Nephron (organoid): Measurements from ENCODE around the gene ARHGEF3.
A peak's percentile ranks its signal among the peaks of the same experiment; 100 is the strongest.

Experiments used
- H3K27ac Mint-ChIP-seq, 3 experiments: 2 replicates each; pipeline ENCODE4 v1.8.0; 2020; ENCODE audit warnings: mixed read lengths in 3 of 3, mild to moderate bottlenecking in 2 of 3, moderate library complexity in 1 of 3
- H3K27me3 Mint-ChIP-seq: 2 replicates; pipeline ENCODE4 v1.8.0; 2021; ENCODE audit warnings: low read depth, mild to moderate bottlenecking, moderate library complexity, mixed read lengths
- H3K36me3 Mint-ChIP-seq: 2 replicates; pipeline ENCODE4 v1.8.0; 2020; ENCODE audit warnings: low read depth, mixed read lengths
- H3K4me1 Mint-ChIP-seq: 2 replicates; pipeline ENCODE4 v1.8.0; 2020; ENCODE audit warnings: mixed read lengths
- H3K4me3 Mint-ChIP-seq, 3 experiments: 2 replicates each; pipeline ENCODE4 v1.8.0; 2020; ENCODE audit warnings: mild to moderate bottlenecking in 3 of 3, mixed read lengths in 3 of 3, moderate library complexity in 2 of 3
- H3K9me3 Mint-ChIP-seq: 2 replicates; pipeline ENCODE4 v1.8.0; 2020; ENCODE audit warnings: mixed read lengths
- TF ChIP-seq, protein P1 (sequence below), 3 experiments: fragments of 200-600 bp; sonication (generic); IDR thresholded peaks; one replicate each; pipeline ENCODE4 v1.5.0; 2021; ENCODE audit warnings: antibody characterized with exemption in 3 of 3; ENCODE audit not compliant: unreplicated experiment in 3 of 3

ARHGEF3 gene

DNA sequence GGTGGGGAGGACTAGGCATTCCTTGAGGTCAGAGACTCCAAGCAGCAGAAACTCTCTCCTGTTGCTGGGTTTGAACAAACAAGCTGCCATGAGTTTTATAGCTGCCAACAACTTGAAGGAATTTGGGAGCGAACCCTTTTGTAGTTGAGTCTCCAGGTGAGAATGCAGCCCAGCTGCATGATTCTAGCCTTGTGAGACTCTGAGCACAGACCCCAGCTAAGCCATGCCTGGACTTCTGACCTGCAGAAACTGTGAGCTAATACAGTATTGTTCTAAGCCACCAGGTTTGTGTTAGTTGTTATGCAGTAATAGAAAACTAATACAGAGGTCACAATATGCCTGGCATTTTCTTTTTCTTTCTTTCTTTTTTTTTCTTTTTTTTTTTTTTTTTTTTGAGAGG lies 112.4 kb downstream of the ARHGEF3 start:
- no peak overlapping the region for H3K4me3 Mint-ChIP-seq
- H3K9me3 Mint-ChIP-seq, result peaks cover 3% of the 10 kb centered on the region
- no peaks in the 10 kb centered on the region for H3K27me3 Mint-ChIP-seq
- no peak overlapping the region for H3K27ac Mint-ChIP-seq
- TF ChIP-seq, protein P1, sequence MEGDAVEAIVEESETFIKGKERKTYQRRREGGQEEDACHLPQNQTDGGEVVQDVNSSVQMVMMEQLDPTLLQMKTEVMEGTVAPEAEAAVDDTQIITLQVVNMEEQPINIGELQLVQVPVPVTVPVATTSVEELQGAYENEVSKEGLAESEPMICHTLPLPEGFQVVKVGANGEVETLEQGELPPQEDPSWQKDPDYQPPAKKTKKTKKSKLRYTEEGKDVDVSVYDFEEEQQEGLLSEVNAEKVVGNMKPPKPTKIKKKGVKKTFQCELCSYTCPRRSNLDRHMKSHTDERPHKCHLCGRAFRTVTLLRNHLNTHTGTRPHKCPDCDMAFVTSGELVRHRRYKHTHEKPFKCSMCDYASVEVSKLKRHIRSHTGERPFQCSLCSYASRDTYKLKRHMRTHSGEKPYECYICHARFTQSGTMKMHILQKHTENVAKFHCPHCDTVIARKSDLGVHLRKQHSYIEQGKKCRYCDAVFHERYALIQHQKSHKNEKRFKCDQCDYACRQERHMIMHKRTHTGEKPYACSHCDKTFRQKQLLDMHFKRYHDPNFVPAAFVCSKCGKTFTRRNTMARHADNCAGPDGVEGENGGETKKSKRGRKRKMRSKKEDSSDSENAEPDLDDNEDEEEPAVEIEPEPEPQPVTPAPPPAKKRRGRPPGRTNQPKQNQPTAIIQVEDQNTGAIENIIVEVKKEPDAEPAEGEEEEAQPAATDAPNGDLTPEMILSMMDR (IDR thresholded peaks at IDR 0.05; ENCODE audit: unreplicated experiment in 3 of 3), result no peak
- H3K36me3 Mint-ChIP-seq, result peaks cover 3% of the 10 kb centered on the region
- H3K4me1 Mint-ChIP-seq, result no peaks in the 10 kb centered on the region

DNA sequence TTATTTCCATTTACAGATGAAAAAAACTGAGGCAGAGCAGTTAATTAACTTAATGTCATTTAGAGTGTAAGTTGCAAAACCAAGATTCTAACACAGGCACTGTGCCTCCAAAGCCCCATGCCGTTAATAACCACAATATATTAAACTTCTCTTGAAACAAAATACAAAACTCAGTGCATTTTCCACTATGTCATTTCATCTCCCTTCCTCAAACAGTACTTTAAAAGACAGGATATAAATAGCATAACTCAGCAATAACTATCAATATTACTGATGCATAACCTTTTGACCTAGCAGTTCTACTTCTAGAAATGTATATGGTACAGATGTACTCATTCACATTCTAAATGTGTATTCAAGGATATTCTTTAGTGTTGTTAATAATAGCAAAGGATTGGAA lies 113.6 kb downstream of the ARHGEF3 start:
- peaks cover 9% of the 10 kb centered on the region for H3K9me3 Mint-ChIP-seq
- H3K4me3 Mint-ChIP-seq, result no peak overlapping the region
- no peak overlapping the region for H3K27ac Mint-ChIP-seq
- H3K27me3 Mint-ChIP-seq, result no peaks in the 10 kb centered on the region
- H3K4me1 Mint-ChIP-seq, result no peaks in the 10 kb centered on the region
- peaks cover 9% of the 10 kb centered on the region for H3K36me3 Mint-ChIP-seq
- TF ChIP-seq, protein P1 (IDR thresholded peaks at IDR 0.05; ENCODE audit: unreplicated experiment in 3 of 3), result no peak

DNA sequence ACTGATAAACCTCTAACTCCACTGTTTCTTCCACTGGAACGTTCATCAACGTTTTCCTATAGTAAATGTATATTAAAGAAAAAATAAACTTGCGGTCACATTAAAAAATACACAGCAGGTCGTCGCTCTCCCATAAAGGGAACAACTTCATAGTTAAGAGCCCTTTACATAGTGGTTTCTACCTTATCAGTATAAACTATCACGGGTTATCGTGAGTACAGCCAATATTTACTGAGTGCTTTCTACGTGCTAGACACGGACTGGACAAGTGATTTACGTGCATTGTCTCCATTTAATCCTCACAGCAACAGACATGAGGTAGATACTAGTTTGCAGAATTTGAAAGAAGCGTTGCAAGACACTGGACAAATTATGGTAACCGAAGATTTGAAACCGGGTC lies 117.7 kb downstream of the ARHGEF3 start:
- H3K9me3 Mint-ChIP-seq, result peaks cover 12% of the 10 kb centered on the region
- no peaks in the 10 kb centered on the region for H3K27me3 Mint-ChIP-seq
- H3K27ac Mint-ChIP-seq, result peak overlapping the region; percentile 89 to 94 (median 93)
- H3K4me1 Mint-ChIP-seq, result peaks cover 17% of the 10 kb centered on the region
- peak overlapping the region; percentile 77 to 87 (median 83) for H3K4me3 Mint-ChIP-seq
- peaks cover 38% of the 10 kb centered on the region for H3K36me3 Mint-ChIP-seq
- TF ChIP-seq, protein P1 (IDR thresholded peaks at IDR 0.05; ENCODE audit: unreplicated experiment in 3 of 3), result no peak

DNA sequence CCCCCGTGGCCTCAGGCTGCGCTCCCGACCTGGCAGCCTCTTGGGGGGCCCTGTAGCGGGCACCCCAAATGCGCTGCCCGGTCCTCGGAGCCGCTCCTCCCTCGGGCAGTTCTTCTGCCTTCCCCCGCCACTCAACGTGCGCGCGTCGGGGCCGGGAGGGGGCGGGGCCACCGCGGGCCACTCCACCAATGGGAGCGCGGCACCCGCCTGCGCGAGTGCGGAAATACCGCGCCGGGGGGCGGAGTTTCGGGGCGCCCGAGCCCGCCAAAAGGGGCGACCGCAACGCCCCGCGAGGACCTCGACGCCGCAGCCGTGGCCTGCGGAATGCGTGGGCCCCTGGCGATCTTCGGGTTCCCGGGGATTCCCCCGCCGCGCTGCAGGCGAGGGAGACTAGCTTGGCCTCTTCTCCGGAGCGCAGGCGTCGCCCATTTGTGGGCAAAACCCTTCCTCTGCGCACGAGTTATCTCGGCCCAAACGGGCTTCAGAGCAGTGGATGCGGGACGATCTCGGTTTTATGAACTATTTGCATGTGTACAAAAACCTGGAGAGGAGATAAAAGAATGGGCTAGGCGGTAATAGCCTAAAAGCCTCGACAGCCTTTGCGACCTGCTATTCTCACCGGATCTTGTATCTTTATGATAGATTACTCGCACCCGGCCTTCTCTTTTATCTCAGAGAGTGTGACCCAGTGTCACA lies 118.5 kb downstream of the ARHGEF3 start, which contains the start of gene TASOR:
TSS of gene TASOR (minus strand) at position 144 of the 696 bp plus-strand sequence. CDS start 259 bp downstream, outside the sequence.
- TF ChIP-seq, protein P1 (IDR thresholded peaks at IDR 0.05; ENCODE audit: unreplicated experiment in 3 of 3), result no peak
- Mint-ChIP-seq H3K4me1 (peaks cover 17% of the 10 kb centered on the region), H3K27ac (peak within 1 kb of the TSS; percentile 93 to 100 (median 99)), H3K36me3 (peaks cover 46% of the 10 kb centered on the region), H3K27me3 (no peaks in the 10 kb centered on the region), H3K9me3 (peaks cover 15% of the 10 kb centered on the region), H3K4me3 (peak within 1 kb of the TSS; percentile 92 to 96 (median 96))

DNA sequence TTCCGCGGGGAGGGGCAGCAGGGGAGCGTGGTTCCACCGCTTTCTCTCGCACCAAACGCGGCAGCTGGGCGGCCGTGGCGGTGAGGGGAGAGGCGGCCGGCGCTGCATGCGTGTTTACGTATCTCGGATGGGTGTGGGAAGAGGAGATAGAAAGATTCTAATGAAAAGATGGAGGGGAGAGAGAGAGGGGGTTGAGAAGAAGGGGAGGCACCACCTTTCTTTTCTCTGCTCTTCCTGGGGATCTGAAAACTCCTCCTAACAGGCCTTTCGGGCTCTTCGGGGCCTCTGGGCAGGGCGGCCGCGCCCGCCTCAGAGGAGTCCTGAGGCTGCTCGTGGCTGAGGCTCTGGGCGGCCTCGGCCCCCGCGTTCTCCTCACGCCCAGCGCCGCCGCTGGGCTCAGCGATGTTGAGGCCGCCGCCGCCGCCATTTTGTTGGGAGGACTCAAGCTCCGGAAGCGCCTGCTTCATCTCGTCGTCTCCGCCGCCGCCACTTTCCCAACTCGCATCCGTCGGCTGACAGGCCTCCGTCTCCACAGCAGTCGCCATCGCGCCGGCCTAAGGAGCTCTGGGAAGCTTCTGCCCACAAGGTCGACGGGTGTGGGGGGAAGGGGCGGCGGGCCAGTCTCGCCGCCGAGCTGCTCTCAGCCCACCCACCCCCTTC lies 119.2 kb downstream of the ARHGEF3 start:
- Mint-ChIP-seq H3K27me3 (no peaks in the 10 kb centered on the region), H3K9me3 (peaks cover 17% of the 10 kb centered on the region), H3K4me1 (peaks cover 20% of the 10 kb centered on the region), H3K36me3 (peaks cover 50% of the 10 kb centered on the region), H3K4me3 (peak overlapping the region; percentile 92 to 96 (median 96)), H3K27ac (peak overlapping the region; percentile 93 to 100 (median 99))
- TF ChIP-seq, protein P1 (IDR thresholded peaks at IDR 0.05; ENCODE audit: unreplicated experiment in 3 of 3), result no peak
